T-cell (primary cell): ENCODE measurements around the gene CLEC16A. TPM values are rescaled to one million over a fixed set of nuclear protein-coding genes. Genes with fewer than 3 reads are reported as not detected.
A peak's percentile ranks its signal among the peaks of the same experiment; 100 is the strongest.

ENCODE experiments used
- ATAC-seq, 4 experiments: fragments of 200-7000 bp in 3 of 4; fragments of 150-1000 bp in 1 of 4; cut with Tn5 transposase; replicated peaks in 1 of 4; 1 replicate in 3 of 4; 2 replicates in 1 of 4; pipeline ENCODE4 v1.10.0; 2021; ENCODE audit warnings: moderate library complexity in 3 of 4, mild to moderate bottlenecking in 2 of 4, moderate number of reproducible peaks in 1 of 4
- CTCF ChIA-PET, 2 donors: fragments of 300-600 bp; sonication (Branson Sonifier 250); formaldehyde crosslinking; loops; one replicate each; lab custom pipeline; 2022; ENCODE audit warnings: antibody characterized with exemption in 2 of 2; lab: Charles Lee
- POLR2A ChIA-PET, 2 donors: fragments of 300-600 bp; sonication (Branson Sonifier 250); formaldehyde crosslinking; loops; one replicate each; lab custom pipeline; 2022; ENCODE audit warnings: antibody characterized with exemption in 2 of 2; lab: Charles Lee
- DNase-seq, 35 experiments: peaks; one replicate each; pipeline versions ENCODE4 v3.0.0 to v3.0.0-alpha.2; 2013 to 2023
- H3K27ac ChIP-seq: one replicate; pipeline ENCODE4 v1.5.1; 2013; ENCODE audit warnings: low read length
- H3K27me3 ChIP-seq, 2 experiments: replicated peaks in 1 of 2; 1 replicate in 1 of 2; 2 replicates in 1 of 2; pipeline versions ENCODE4 v1.6.1 to v1.7.0; 2013; ENCODE audit warnings: low read length in 1 of 2, mixed read lengths in 1 of 2; ENCODE audit not compliant: control insufficient read depth in 2 of 2, insufficient read depth in 2 of 2; ENCODE audit errors: extremely low read depth in 1 of 2
- H3K36me3 ChIP-seq, 2 donors: 1 replicate in 1 of 2; 2 replicates in 1 of 2; pipeline versions ENCODE4 v1.6.1 to v1.7.0; 2013; ENCODE audit warnings: low read length in 1 of 2; ENCODE audit not compliant: control insufficient read depth in 2 of 2, insufficient read depth in 1 of 2; ENCODE audit errors: extremely low read depth in 1 of 2
- H3K4me1 ChIP-seq, 2 experiments: 1 replicate in 1 of 2; 2 replicates in 1 of 2; pipeline versions ENCODE4 v1.6.1 to v1.7.0; 2013; ENCODE audit warnings: low read length in 2 of 2, mixed read lengths in 1 of 2; ENCODE audit not compliant: insufficient read depth in 2 of 2, control insufficient read depth in 1 of 2; ENCODE audit errors: extremely low read depth in 1 of 2
- H3K4me3 ChIP-seq, 2 donors: 1 replicate in 1 of 2; 2 replicates in 1 of 2; pipeline versions ENCODE4 v1.5.1 to v1.7.0; 2013; ENCODE audit warnings: mild to moderate bottlenecking in 2 of 2, low read length in 1 of 2, moderate library complexity in 1 of 2; ENCODE audit not compliant: control insufficient read depth in 1 of 2; ENCODE audit errors: extremely low read depth in 1 of 2
- H3K9me3 ChIP-seq: 2 replicates; pipeline ENCODE4 v1.7.0; 2013
- H3K27ac Mint-ChIP-seq, 2 donors: one replicate each; pipeline ENCODE4 v1.8.0; 2020 to 2021; ENCODE audit warnings: mild to moderate bottlenecking in 2 of 2, mixed read lengths in 2 of 2
- H3K27me3 Mint-ChIP-seq, 2 donors: one replicate each; pipeline ENCODE4 v1.8.0; 2021 to 2022; ENCODE audit warnings: mixed read lengths in 2 of 2
- H3K36me3 Mint-ChIP-seq: one replicate; pipeline ENCODE4 v1.8.0; 2021; ENCODE audit warnings: mixed read lengths
- H3K4me1 Mint-ChIP-seq, 3 donors: one replicate each; pipeline ENCODE4 v1.8.0; 2020 to 2022; ENCODE audit warnings: mixed read lengths in 3 of 3, mild to moderate bottlenecking in 1 of 3
- H3K4me3 Mint-ChIP-seq, 3 donors: one replicate each; pipeline ENCODE4 v1.8.0; 2020 to 2022; ENCODE audit warnings: mild to moderate bottlenecking in 3 of 3, mixed read lengths in 3 of 3, moderate library complexity in 3 of 3
- H3K9me3 Mint-ChIP-seq, 3 donors: one replicate each; pipeline ENCODE4 v1.8.0; 2020 to 2022; ENCODE audit warnings: mixed read lengths in 3 of 3
- WGBS: methylation state at CpG from one replicate; pipeline ENCODE4 v1.1.5; 2013; ENCODE audit warnings: missing lambda C conversion rate; ENCODE audit not compliant: insufficient coverage; 5-methylcytosine and 5-hydroxymethylcytosine counted together
- total RNA-seq, 35 experiments: library from RNA in 6 of 35; stranded (reverse) in 6 of 35; fragments of 120-200 nt in 1 of 35; gene quantifications; one replicate each; pipeline versions ENCODE4 v1.2.1 to v1.2.4 and lab custom pipeline; 2013 to 2026

Gene CLEC16A
- total RNA-seq, 5 donors from 2014 or later (not counting 1 experiment from before 2014, with no cell fraction given): 27.4 to 34.6 (median 28.7) TPM

DNA sequence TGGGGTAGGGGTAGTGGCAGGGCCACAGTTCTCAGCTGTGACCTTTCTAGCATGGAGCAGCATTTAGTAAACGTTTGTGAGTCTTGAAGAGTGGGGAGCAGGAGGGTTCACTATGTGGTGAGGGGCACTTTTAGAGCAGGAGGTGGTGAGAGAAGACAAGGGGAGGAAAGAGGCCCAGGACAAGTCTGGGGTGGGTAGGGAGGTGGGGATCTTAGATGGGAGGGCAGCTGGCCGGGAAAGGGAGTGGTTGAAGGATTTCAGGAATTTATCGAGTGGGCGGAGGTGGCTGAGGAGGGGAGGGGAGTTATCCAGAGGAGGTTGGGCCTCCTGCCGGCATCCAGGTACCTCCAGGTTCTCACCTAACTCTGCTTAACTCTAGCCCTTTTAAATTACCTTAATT is 1.9 kb downstream of the CLEC16A start:
- no peak overlapping the region for H3K4me3 ChIP-seq
- no peaks in the 10 kb centered on the region for H3K9me3 Mint-ChIP-seq
- WGBS: 76% methylated on average over 2 of the region's 5 CpGs
- ATAC-seq: no peak
- DNase-seq: no peak
- CTCF ChIA-PET: no interaction called here
- H3K27ac Mint-ChIP-seq: no peak overlapping the region
- peaks cover 0 to 4% of the 10 kb centered on the region in 2 donors for H3K36me3 ChIP-seq
- POLR2A ChIA-PET: interaction anchor here in 1 of 2 donors (0.6 kb wide), 1 partner anchor 461 kb away, joined by 3 read pairs; no protein-coding TSS in a partner anchor
- no peak overlapping the region for H3K27ac ChIP-seq
- peaks cover 16 to 50% of the 10 kb centered on the region in 2 experiments for H3K4me1 ChIP-seq
- H3K4me1 Mint-ChIP-seq: peaks cover 63 to 72% (median 70%) of the 10 kb centered on the region in 3 donors
- H3K36me3 Mint-ChIP-seq: no peaks in the 10 kb centered on the region
- no peaks in the 10 kb centered on the region for H3K27me3 ChIP-seq
- H3K9me3 ChIP-seq: no peaks in the 10 kb centered on the region
- no peaks in the 10 kb centered on the region for H3K27me3 Mint-ChIP-seq
- H3K4me3 Mint-ChIP-seq: peak overlapping the region; percentile 86 to 91 (median 87)

DNA sequence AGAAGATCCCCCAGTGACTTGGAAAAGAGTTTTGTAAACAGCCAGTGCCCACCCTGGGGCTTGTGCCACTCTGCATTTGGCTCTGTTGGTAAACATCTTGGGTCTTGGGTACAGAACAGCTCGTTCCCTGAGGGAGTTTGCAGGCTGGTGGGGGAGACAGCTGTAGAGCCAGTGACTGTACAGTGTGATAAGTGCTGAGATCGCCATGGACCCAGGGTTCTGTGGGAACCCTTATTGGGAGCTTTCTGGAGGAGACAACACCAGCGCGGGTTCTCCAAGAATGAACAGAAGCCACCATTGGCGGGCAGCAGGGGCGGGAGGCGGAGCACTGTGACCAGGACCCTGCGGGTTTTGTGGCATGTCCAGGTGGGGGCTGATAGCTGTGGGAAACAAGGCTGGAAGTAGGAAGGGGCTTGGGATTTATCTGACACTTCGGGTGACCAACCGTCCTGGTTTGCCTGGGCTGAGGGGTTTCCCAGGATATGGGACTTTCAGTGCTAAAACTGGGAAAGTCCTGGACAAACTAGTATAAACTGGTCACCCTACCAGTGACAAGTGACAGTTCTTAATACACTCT is 2.9 kb downstream of the CLEC16A start:
- Histone ChIP-seq H3K36me3 (peaks cover 0 to 4% of the 10 kb centered on the region in 2 donors), H3K4me3 (no peak overlapping the region), H3K9me3 (no peaks in the 10 kb centered on the region), H3K27ac (no peak overlapping the region), H3K4me1 (peaks cover 16 to 47% of the 10 kb centered on the region in 2 experiments), H3K27me3 (no peaks in the 10 kb centered on the region)
- H3K36me3 Mint-ChIP-seq: no peaks in the 10 kb centered on the region
- DNase-seq: no peak
- H3K4me3 Mint-ChIP-seq: no peak overlapping the region
- peaks cover 61 to 72% (median 70%) of the 10 kb centered on the region in 3 donors for H3K4me1 Mint-ChIP-seq
- CTCF ChIA-PET: no interaction called here
- no peak for ATAC-seq
- H3K27ac Mint-ChIP-seq: no peak overlapping the region
- no peaks in the 10 kb centered on the region for H3K27me3 Mint-ChIP-seq
- POLR2A ChIA-PET: interaction anchor here in 1 of 2 donors (0.6 kb wide), 1 partner anchor 460 kb away, joined by 3 read pairs; no protein-coding TSS in a partner anchor
- WGBS: 93% methylated on average over 7 of the region's 10 CpGs
- H3K9me3 Mint-ChIP-seq: no peaks in the 10 kb centered on the region

DNA sequence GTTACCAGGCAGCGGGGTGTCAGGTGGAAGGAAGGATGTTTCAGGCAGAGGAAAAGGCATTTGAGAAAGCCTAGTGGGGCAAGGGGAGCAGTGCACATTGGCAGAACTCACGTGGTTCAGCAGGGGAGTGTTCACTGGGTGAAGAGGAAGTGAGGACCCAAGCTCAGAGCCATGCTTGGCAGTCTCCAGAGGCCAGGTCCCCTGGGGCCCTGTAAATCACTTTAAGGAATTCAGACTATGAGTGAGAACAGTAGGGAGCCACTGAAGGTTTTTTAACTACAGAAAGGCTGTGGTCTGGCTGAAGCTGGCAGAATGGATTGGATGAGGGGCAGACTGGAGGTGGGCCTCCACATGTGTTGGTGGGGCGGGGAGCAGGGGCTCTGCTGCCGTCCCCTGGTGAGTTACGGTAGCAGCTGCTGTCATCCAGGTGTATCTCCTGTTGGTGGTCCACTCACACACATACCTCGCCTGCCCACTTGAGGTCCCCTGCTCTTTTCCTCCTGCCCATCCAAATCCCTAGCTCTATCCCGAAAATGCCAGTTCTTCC is 5.1 kb downstream of the CLEC16A start:
- Histone ChIP-seq H3K9me3 (no peaks in the 10 kb centered on the region), H3K27ac (no peak overlapping the region), H3K36me3 (peaks cover 0 to 4% of the 10 kb centered on the region in 2 donors), H3K4me3 (no peak overlapping the region), H3K27me3 (no peaks in the 10 kb centered on the region), H3K4me1 (peaks cover 18 to 42% of the 10 kb centered on the region in 2 experiments)
- DNase-seq (peak in 31 of 35 experiments; percentile 32 to 75 (median 50)), ATAC-seq (peak; percentile 64 to 79 (median 70))
- Mint-ChIP-seq H3K4me3 (peak overlapping the region in 2 of 3 donors; percentile 35 to 43), H3K4me1 (peaks cover 61 to 68% (median 62%) of the 10 kb centered on the region in 3 donors), H3K27me3 (no peaks in the 10 kb centered on the region), H3K36me3 (no peaks in the 10 kb centered on the region), H3K9me3 (no peaks in the 10 kb centered on the region), H3K27ac (peak overlapping the region; percentile 64 to 81)
- WGBS: 75% methylated on average over 7 of the region's 7 CpGs
- ChIA-PET CTCF (interaction anchor here (0.5 to 1.3 kb wide), 5 partner anchors 8 to 962 kb away, joined by 3 to 6 read pairs (median 3); no protein-coding TSS in a partner anchor), POLR2A (interaction anchor here in 1 of 2 donors (1.3 kb wide), 1 partner anchor 14 kb away, joined by 3 read pairs; no protein-coding TSS in a partner anchor)

DNA sequence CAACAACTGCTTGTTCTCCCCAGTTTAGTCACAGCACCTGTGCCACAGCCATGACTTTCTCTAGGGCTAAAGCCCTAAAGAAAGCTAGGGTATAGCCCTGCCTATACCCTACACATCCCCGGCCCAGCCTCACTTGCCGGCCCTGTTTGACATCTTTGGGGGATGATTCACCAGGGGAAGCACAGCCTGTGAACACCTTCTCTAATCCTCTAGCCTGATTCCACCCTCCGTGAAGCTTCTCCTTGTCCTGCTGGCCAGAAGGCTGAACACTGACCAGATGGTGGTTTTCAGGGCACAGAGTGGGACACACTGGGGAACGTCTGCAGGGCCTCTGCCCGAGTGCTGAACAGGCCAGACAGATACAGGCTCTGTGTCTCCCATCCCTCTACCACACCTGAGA is 6.0 kb downstream of the CLEC16A start:
- ChIA-PET CTCF (interaction anchor here (0.5 to 1.3 kb wide), 6 partner anchors 13 to 555 kb away, joined by 3 to 5 read pairs (median 3); no protein-coding TSS in a partner anchor), POLR2A (interaction anchor here in 1 of 2 donors (0.6 kb wide), 1 partner anchor 1157 kb away, joined by 3 read pairs; no protein-coding TSS in a partner anchor)
- H3K9me3 ChIP-seq: no peaks in the 10 kb centered on the region
- H3K27me3 ChIP-seq: no peaks in the 10 kb centered on the region
- ATAC-seq: no peak
- peaks cover 58 to 71% (median 63%) of the 10 kb centered on the region in 3 donors for H3K4me1 Mint-ChIP-seq
- no peaks in the 10 kb centered on the region for H3K36me3 Mint-ChIP-seq
- WGBS: 90% methylated on average over 3 of the region's 5 CpGs
- no peaks in the 10 kb centered on the region for H3K27me3 Mint-ChIP-seq
- H3K4me3 Mint-ChIP-seq: peak overlapping the region in 1 of 3 donors; percentile 39
- no peak overlapping the region for H3K27ac ChIP-seq
- peaks cover 18 to 40% of the 10 kb centered on the region in 2 experiments for H3K4me1 ChIP-seq
- H3K27ac Mint-ChIP-seq: no peak overlapping the region
- H3K4me3 ChIP-seq: no peak overlapping the region
- H3K9me3 Mint-ChIP-seq: no peaks in the 10 kb centered on the region
- H3K36me3 ChIP-seq: peaks cover 0 to 6% of the 10 kb centered on the region in 2 donors
- no peak for DNase-seq

DNA sequence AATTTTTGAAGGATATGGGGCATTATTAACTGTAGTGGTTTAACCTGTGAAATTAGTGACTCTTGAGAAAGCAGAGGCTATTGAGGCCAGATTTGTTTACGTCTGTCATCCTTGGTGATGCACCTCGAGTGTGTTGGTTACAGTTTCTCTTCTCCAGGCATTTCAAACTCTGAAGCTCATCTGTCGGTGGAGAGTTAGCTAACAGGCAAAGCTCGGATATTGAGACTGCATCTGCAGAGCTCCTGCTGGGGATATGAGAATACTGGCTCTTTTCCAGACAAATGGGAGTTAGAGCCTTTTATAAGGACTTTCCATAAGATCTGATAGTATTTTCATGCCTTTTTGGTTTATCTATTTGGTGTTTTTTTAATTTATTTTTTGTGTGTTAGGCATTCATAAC is 6.7 kb downstream of the CLEC16A start:
- 94% methylated on average over 2 of the region's 4 CpGs for WGBS
- H3K27me3 ChIP-seq: no peaks in the 10 kb centered on the region
- H3K36me3 ChIP-seq: peaks cover 0 to 6% of the 10 kb centered on the region in 2 donors
- Mint-ChIP-seq H3K27me3 (no peaks in the 10 kb centered on the region), H3K4me3 (no peak overlapping the region), H3K9me3 (no peaks in the 10 kb centered on the region), H3K27ac (peak overlapping the region in 1 of 2 donors; percentile 11), H3K4me1 (peaks cover 58 to 70% (median 63%) of the 10 kb centered on the region in 3 donors), H3K36me3 (no peaks in the 10 kb centered on the region)
- CTCF ChIA-PET: interaction anchor here (0.5 to 1.3 kb wide), 5 partner anchors 13 to 421 kb away, joined by 3 read pairs; no protein-coding TSS in a partner anchor
- DNase-seq (no peak), ATAC-seq (no peak)
- no peaks in the 10 kb centered on the region for H3K9me3 ChIP-seq
- H3K4me1 ChIP-seq: peaks cover 12 to 34% of the 10 kb centered on the region in 2 experiments
- POLR2A ChIA-PET: interaction anchor here in 1 of 2 donors (0.7 kb wide), 1 partner anchor 23 kb away, joined by 3 read pairs; no protein-coding TSS in a partner anchor
- H3K27ac ChIP-seq: no peak overlapping the region
- H3K4me3 ChIP-seq: no peak overlapping the region

DNA sequence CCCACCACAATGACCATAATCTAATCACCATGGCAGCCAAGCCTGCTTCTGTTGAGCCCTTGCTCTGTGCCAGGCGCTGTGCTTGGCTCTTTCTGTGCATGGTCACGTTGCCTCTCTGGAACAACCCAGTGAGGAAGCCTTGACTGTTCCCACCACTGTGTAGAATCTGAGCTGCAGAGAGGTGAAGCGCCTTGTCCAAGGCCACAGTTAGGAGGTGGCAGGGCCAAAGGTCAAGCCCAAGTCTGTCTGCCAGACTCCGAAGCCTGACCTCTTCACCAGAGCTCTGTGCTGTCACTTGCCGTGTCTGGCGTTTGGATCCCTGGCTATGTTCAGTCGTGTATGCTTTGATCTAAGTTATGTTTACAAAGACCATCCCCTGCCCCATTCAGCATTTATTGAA is 10.5 kb downstream of the CLEC16A start:
- H3K27ac ChIP-seq: no peak overlapping the region
- H3K27ac Mint-ChIP-seq: peak overlapping the region in 1 of 2 donors; percentile 9
- H3K36me3 ChIP-seq: peaks cover 2 to 18% of the 10 kb centered on the region in 2 donors
- H3K4me3 ChIP-seq: no peak overlapping the region
- DNase-seq (no peak), ATAC-seq (no peak)
- H3K9me3 Mint-ChIP-seq: no peaks in the 10 kb centered on the region
- no peaks in the 10 kb centered on the region for H3K27me3 Mint-ChIP-seq
- H3K4me1 ChIP-seq: peaks cover 5 to 16% of the 10 kb centered on the region in 2 experiments
- H3K36me3 Mint-ChIP-seq: peaks cover 7% of the 10 kb centered on the region
- H3K4me1 Mint-ChIP-seq: peaks cover 47 to 64% (median 49%) of the 10 kb centered on the region in 3 donors
- CTCF ChIA-PET: interaction anchor here (0.6 to 2.0 kb wide), 2 partner anchors 10 to 338 kb away, joined by 3 to 8 read pairs; no protein-coding TSS in a partner anchor
- POLR2A ChIA-PET: interaction anchor here in 1 of 2 donors (0.6 kb wide), 1 partner anchor 301 kb away, joined by 3 read pairs; no protein-coding TSS in a partner anchor
- 94% methylated on average over 6 of the region's 7 CpGs for WGBS
- no peaks in the 10 kb centered on the region for H3K9me3 ChIP-seq
- H3K4me3 Mint-ChIP-seq: no peak overlapping the region
- H3K27me3 ChIP-seq: no peaks in the 10 kb centered on the region
